Measurements from ENCODE around the gene XRCC1. TPM values are rescaled to one million over a fixed set of nuclear protein-coding genes. Genes with fewer than 3 reads are reported as not detected.

The XRCC1 gene
- total RNA-seq, 4 donors from 2014 or later: 12.3 to 23.8 (median 18.6) TPM

GRCh38 chr19:43595999-43596841, 20.9 kb upstream of the XRCC1 start, which contains the start of the genes IRGQ and ZNF576:
TSS of gene IRGQ (minus strand) at chr19:43596134. CDS start at chr19:43595338, 796 bp downstream.
TSS of gene ZNF576 (plus strand) at chr19:43596595. CDS start at chr19:43597109, 514 bp downstream.
- no peaks in the 10 kb centered on the region for H3K9me3 ChIP-seq
- TF ChIP-seq, protein P1, sequence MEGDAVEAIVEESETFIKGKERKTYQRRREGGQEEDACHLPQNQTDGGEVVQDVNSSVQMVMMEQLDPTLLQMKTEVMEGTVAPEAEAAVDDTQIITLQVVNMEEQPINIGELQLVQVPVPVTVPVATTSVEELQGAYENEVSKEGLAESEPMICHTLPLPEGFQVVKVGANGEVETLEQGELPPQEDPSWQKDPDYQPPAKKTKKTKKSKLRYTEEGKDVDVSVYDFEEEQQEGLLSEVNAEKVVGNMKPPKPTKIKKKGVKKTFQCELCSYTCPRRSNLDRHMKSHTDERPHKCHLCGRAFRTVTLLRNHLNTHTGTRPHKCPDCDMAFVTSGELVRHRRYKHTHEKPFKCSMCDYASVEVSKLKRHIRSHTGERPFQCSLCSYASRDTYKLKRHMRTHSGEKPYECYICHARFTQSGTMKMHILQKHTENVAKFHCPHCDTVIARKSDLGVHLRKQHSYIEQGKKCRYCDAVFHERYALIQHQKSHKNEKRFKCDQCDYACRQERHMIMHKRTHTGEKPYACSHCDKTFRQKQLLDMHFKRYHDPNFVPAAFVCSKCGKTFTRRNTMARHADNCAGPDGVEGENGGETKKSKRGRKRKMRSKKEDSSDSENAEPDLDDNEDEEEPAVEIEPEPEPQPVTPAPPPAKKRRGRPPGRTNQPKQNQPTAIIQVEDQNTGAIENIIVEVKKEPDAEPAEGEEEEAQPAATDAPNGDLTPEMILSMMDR (IDR thresholded peaks at IDR 0.05): peak in 3 of 6 experiments; percentile 6 to 17 (median 15)
- peak in 3 of 4 donors; percentile 58 to 90 (median 79) for TF ChIP-seq POLR2A (IDR thresholded peaks at IDR 0.05)
- H3K4me1 ChIP-seq: peaks cover 27 to 54% (median 29%) of the 10 kb centered on the region in 3 donors
- H3K36me3 ChIP-seq: peaks cover 13 to 64% (median 22%) of the 10 kb centered on the region in 3 donors
- 0% methylated on average over 3 to 40 of the region's 60 CpGs for WGBS, 2 donors
- H3K27ac ChIP-seq: peak within 1 kb of the TSS; percentile 91 to 99 (median 98)
- intact Hi-C loops (cut with DNase I): loop anchor here (10.0 kb wide), 1 partner anchor 61 kb away; the partner anchor contains the start of gene ZNF575
- peak; percentile 92 for DNase-seq
- peak within 1 kb of the TSS; percentile 49 to 82 (median 74) for H3K4me3 ChIP-seq
- no peaks in the 10 kb centered on the region for H3K27me3 ChIP-seq

GRCh38 chr19:43595605-43595998, 20.3 kb upstream of the XRCC1 start:
- intact Hi-C loops (cut with DNase I): loop anchor here (10.0 kb wide), 1 partner anchor 61 kb away; the partner anchor contains the start of gene ZNF575
- no peaks in the 10 kb centered on the region for H3K9me3 ChIP-seq
- 0% methylated on average over 15 of the region's 18 CpGs; no CpG with 5 or more reads in 1 of the 2 donors for WGBS, 2 donors
- peak overlapping the region; percentile 91 to 99 (median 98) for H3K27ac ChIP-seq
- H3K27me3 ChIP-seq: no peaks in the 10 kb centered on the region
- H3K4me1 ChIP-seq: peaks cover 27 to 54% (median 29%) of the 10 kb centered on the region in 3 donors
- H3K4me3 ChIP-seq: peak overlapping the region; percentile 49 to 82 (median 74)
- TF ChIP-seq, protein P1 (IDR thresholded peaks at IDR 0.05): no peak
- TF ChIP-seq POLR2A (IDR thresholded peaks at IDR 0.05): no peak
- peaks cover 13 to 64% (median 22%) of the 10 kb centered on the region in 3 donors for H3K36me3 ChIP-seq
- no peak for DNase-seq

GRCh38 chr19:43594710-43595604, 19.6 kb upstream of the XRCC1 start:
- H3K27me3 ChIP-seq: no peaks in the 10 kb centered on the region
- no peak for DNase-seq
- peak overlapping the region; percentile 91 to 99 (median 98) for H3K27ac ChIP-seq
- no peaks in the 10 kb centered on the region for H3K9me3 ChIP-seq
- H3K4me1 ChIP-seq: peaks cover 27 to 54% (median 29%) of the 10 kb centered on the region in 3 donors
- TF ChIP-seq, protein P1 (IDR thresholded peaks at IDR 0.05): peak; percentile 40 to 87 (median 66)
- TF ChIP-seq POLR2A (IDR thresholded peaks at IDR 0.05): peak in 1 of 4 donors; percentile 41
- peak overlapping the region; percentile 49 to 82 (median 74) for H3K4me3 ChIP-seq
- WGBS, 2 donors: 1 to 3% methylated on average over 25 to 31 of the region's 64 CpGs
- intact Hi-C loops (cut with DNase I): loop anchor here (10.0 kb wide), 1 partner anchor 60 kb away; the partner anchor contains the start of gene ZNF575
- peaks cover 13 to 64% (median 22%) of the 10 kb centered on the region in 3 donors for H3K36me3 ChIP-seq

DNA sequence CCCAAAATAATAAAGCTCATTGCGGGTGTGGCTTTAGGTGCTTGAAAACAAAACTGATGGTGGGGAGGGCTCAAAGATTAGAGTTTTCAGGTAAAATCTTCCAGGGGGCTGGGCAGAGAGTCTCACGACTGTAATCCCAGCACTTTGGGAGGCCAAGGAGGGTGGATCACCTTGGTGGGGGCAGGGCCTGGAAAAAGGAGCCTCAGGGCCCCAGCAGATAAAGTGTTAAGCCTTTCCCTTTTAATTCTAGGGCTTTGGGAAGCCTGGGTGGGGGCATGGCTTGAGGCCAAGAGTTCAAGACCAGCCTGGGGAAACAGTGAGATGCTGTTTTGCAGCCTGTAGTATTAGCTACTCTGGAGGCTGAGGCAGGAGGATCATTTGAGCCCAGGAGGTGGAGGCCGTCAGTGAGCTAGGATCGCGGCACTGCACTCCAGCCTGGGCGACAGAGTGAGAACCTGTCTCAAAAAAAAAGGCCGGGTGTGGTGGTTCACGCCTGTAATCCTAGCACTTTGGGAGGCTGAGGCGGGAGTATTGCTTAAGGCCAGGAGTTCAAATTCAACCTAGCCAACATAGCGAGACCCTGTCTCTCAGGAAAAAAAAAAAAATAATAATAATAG, 18.9 kb upstream of the XRCC1 start:
- peaks cover 13 to 64% (median 17%) of the 10 kb centered on the region in 3 donors for H3K36me3 ChIP-seq
- no peak for DNase-seq
- intact Hi-C loops (cut with DNase I): loop anchor here (10.0 kb wide), 1 partner anchor 59 kb away; the partner anchor contains the start of gene ZNF575
- peaks cover 27 to 54% (median 29%) of the 10 kb centered on the region in 3 donors for H3K4me1 ChIP-seq
- H3K4me3 ChIP-seq: peak overlapping the region; percentile 49 to 82 (median 74)
- no peaks in the 10 kb centered on the region for H3K9me3 ChIP-seq
- no peak for TF ChIP-seq POLR2A (IDR thresholded peaks at IDR 0.05)
- TF ChIP-seq, protein P1 (IDR thresholded peaks at IDR 0.05): no peak
- H3K27me3 ChIP-seq: no peaks in the 10 kb centered on the region
- peak overlapping the region in 3 of 4 donors; percentile 91 to 99 (median 97) for H3K27ac ChIP-seq
- WGBS, 2 donors: 85% methylated on average over 10 of the region's 10 CpGs

Data from esophagus squamous epithelium (tissue), 5 donors.